ENCODE measurements around the gene CAPRIN2.

Gene CAPRIN2

GRCh38 chr12:30754750-30755394 lies at the start of gene CAPRIN2:
TSS of gene CAPRIN2 (minus strand) at chr12:30754951. CDS start at chr12:30753520, 1,431 bp downstream.
- H3K4me3 ChIP-seq (ENCODE audit: low read depth, low read length): peak within 1 kb of the TSS; percentile 86

GRCh38 chr12:30797689-30798088 lies 42.9 kb upstream of the CAPRIN2 start:
- no peak for DNase-seq (ENCODE audit: low read depth)
- H3K4me3 ChIP-seq (ENCODE audit: low read depth, low read length): no peak overlapping the region

More at GRCh38 chr12:30754750-30755394, at the start of gene CAPRIN2:
- peak; percentile 83 for DNase-seq (ENCODE audit: low read depth)

GRCh38 chr12:30796891-30797371 lies 42.2 kb upstream of the CAPRIN2 start:
- H3K4me3 ChIP-seq (ENCODE audit: low read depth, low read length): peak overlapping the region; percentile 62
- DNase-seq (ENCODE audit: low read depth): no peak

- peak; percentile 45 for DNase-seq (ENCODE audit: low read depth)
- H3K4me3 ChIP-seq (ENCODE audit: low read depth, low read length): peak overlapping the region; percentile 62
Observed at GRCh38 chr12:30796313-30796780, 41.6 kb upstream of the CAPRIN2 start.

GRCh38 chr12:30795410-30796312 lies 40.9 kb upstream of the CAPRIN2 start:
- DNase-seq (ENCODE audit: low read depth): peak; percentile 66
- H3K4me3 ChIP-seq (ENCODE audit: low read depth, low read length): peak overlapping the region; percentile 62

- peak overlapping the region; percentile 62 for H3K4me3 ChIP-seq (ENCODE audit: low read depth, low read length)
- peak; percentile 71 for DNase-seq (ENCODE audit: low read depth)
Observed at GRCh38 chr12:30794591-30795409, 40.0 kb upstream of the CAPRIN2 start.

- no peak overlapping the region for H3K4me3 ChIP-seq (ENCODE audit: low read depth, low read length)
- no peak for DNase-seq (ENCODE audit: low read depth)
Observed at GRCh38 chr12:30794020-30794419, 39.3 kb upstream of the CAPRIN2 start.

- no peak overlapping the region for H3K4me3 ChIP-seq (ENCODE audit: low read depth, low read length)
- no peak for DNase-seq (ENCODE audit: low read depth)
Observed at GRCh38 chr12:30792648-30793499, 38.1 kb upstream of the CAPRIN2 start.

GRCh38 chr12:30792085-30792484 lies 37.3 kb upstream of the CAPRIN2 start:
- no peak overlapping the region for H3K4me3 ChIP-seq (ENCODE audit: low read depth, low read length)
- no peak for DNase-seq (ENCODE audit: low read depth)

GRCh38 chr12:30788754-30789153 lies 34.0 kb upstream of the CAPRIN2 start:
- DNase-seq (ENCODE audit: low read depth): no peak
- H3K4me3 ChIP-seq (ENCODE audit: low read depth, low read length): no peak overlapping the region

- DNase-seq (ENCODE audit: low read depth): no peak
- no peak overlapping the region for H3K4me3 ChIP-seq (ENCODE audit: low read depth, low read length)
Observed at GRCh38 chr12:30785630-30786029, 30.9 kb upstream of the CAPRIN2 start.

- H3K4me3 ChIP-seq (ENCODE audit: low read depth, low read length): no peak overlapping the region
- no peak for DNase-seq (ENCODE audit: low read depth)
Observed at GRCh38 chr12:30784508-30784907, 29.8 kb upstream of the CAPRIN2 start.

- no peak for DNase-seq (ENCODE audit: low read depth)
- H3K4me3 ChIP-seq (ENCODE audit: low read depth, low read length): no peak overlapping the region
Observed at GRCh38 chr12:30783946-30784345, 29.2 kb upstream of the CAPRIN2 start.

- DNase-seq (ENCODE audit: low read depth): no peak
- no peak overlapping the region for H3K4me3 ChIP-seq (ENCODE audit: low read depth, low read length)
Observed at GRCh38 chr12:30782316-30783173, 27.8 kb upstream of the CAPRIN2 start.

- no peak for DNase-seq (ENCODE audit: low read depth)
Observed at GRCh38 chr12:30779578-30779977, 24.8 kb upstream of the CAPRIN2 start.

GRCh38 chr12:30779178-30779577 lies 24.4 kb upstream of the CAPRIN2 start:
- DNase-seq (ENCODE audit: low read depth): no peak
- H3K4me3 ChIP-seq (ENCODE audit: low read depth, low read length): no peak overlapping the region

More at GRCh38 chr12:30779578-30779977, 24.8 kb upstream of the CAPRIN2 start:
- no peak overlapping the region for H3K4me3 ChIP-seq (ENCODE audit: low read depth, low read length)

GRCh38 chr12:30774599-30774998 lies 19.8 kb upstream of the CAPRIN2 start:
- DNase-seq (ENCODE audit: low read depth): no peak
- H3K4me3 ChIP-seq (ENCODE audit: low read depth, low read length): no peak overlapping the region

- no peak overlapping the region for H3K4me3 ChIP-seq (ENCODE audit: low read depth, low read length)
- DNase-seq (ENCODE audit: low read depth): no peak
Observed at GRCh38 chr12:30769802-30770201, 15.1 kb upstream of the CAPRIN2 start.

All from skeletal muscle cell (primary cell).